Upper lobe of left lung (tissue), 6 donors: Measurements from ENCODE around the gene RAD51D. TPM values are rescaled to one million over a fixed set of nuclear protein-coding genes. Genes with fewer than 3 reads are reported as not detected.
A peak's percentile ranks its signal among the peaks of the same experiment; 100 is the strongest.

Experiments used
- ATAC-seq, 2 donors: fragments of 200-7000 bp; cut with Tn5 transposase; one replicate each; pipeline ENCODE4 v1.9.1; 2022; ENCODE audit warnings: mild to moderate bottlenecking in 2 of 2, moderate library complexity in 2 of 2; ENCODE audit not compliant: low FRiP score in 2 of 2
- DNase-seq, 2 donors: peaks; one replicate each; pipeline ENCODE4 v3.0.0-alpha.2; 2019 to 2020
- H3K27ac ChIP-seq, 4 donors: fragments of 200-600 bp; sonication (generic); one replicate each; pipeline ENCODE4 v1.5.1; 2016 to 2019
- H3K27me3 ChIP-seq, 4 donors: fragments of 200-600 bp; sonication (generic); one replicate each; pipeline ENCODE4 v1.5.1; 2017 to 2019
- H3K36me3 ChIP-seq, 4 donors: fragments of 200-600 bp; sonication (generic); one replicate each; pipeline ENCODE4 v1.5.1; 2016 to 2019
- H3K4me1 ChIP-seq, 4 donors: fragments of 200-600 bp; sonication (generic); one replicate each; pipeline ENCODE4 v1.5.1; 2018 to 2019
- H3K4me3 ChIP-seq, 4 donors: fragments of 200-600 bp; sonication (generic); one replicate each; pipeline ENCODE4 v1.5.1; 2017 to 2019; ENCODE audit warnings: mild to moderate bottlenecking in 2 of 4, moderate library complexity in 1 of 4
- H3K9me3 ChIP-seq, 4 donors: fragments of 200-600 bp; sonication (generic); one replicate each; pipeline ENCODE4 v1.5.1; 2018 to 2019
- EP300 ChIP-seq, 4 donors: sonication (generic); formaldehyde crosslinking; IDR thresholded peaks; one replicate each; pipeline ENCODE4 v1.5.1; 2017; ENCODE audit warnings: antibody characterized with exemption in 4 of 4, control low read depth in 2 of 4
- POLR2A ChIP-seq, 4 donors: fragments of 450-650 bp; IDR thresholded peaks; one replicate each; pipeline ENCODE4 v1.5.1; 2016 to 2017; ENCODE audit warnings: antibody characterized with exemption in 4 of 4, mild to moderate bottlenecking in 2 of 4
- POLR2AphosphoS5 ChIP-seq, 2 donors: sonication (generic); formaldehyde crosslinking; IDR thresholded peaks; one replicate each; pipeline ENCODE4 v1.5.1; 2017; ENCODE audit warnings: antibody characterized with exemption in 2 of 2
- WGBS, 2 donors: methylation state at CpG; one replicate each; pipeline ENCODE4 v1.1.5; 2017 to 2018; 5-methylcytosine and 5-hydroxymethylcytosine counted together
- total RNA-seq, 6 donors: library from RNA; depleted of rRNA in 4 of 6; stranded (reverse); fragments of >200 nt in 4 of 6; gene quantifications; one replicate each; pipeline versions ENCODE4 v1.1.0 to v1.2.1, GENCODE V29; 2016 to 2021
- TF ChIP-seq, protein P1 (sequence below), 6 experiments: fragments of 450-650 bp in 4 of 6; fragments of 200-600 bp in 2 of 6; sonication (generic) in 2 of 6; IDR thresholded peaks; one replicate each; pipeline ENCODE4 v1.5.1; 2016 to 2019; ENCODE audit warnings: antibody characterized with exemption in 6 of 6
- donor health status: DM: no; HTN: no; CAD: no; lungs with moderate emphysema.
- donor health status: DM: no; HTN: yes; CAD: no; lungs with severe emphysema.

RAD51D gene
- total RNA-seq, 6 donors from 2014 or later, result 3.5 to 14.7 (median 7.5) TPM

GRCh38 chr17:35129154-35129972, 9.7 kb upstream of the RAD51D start:
- Histone ChIP-seq H3K4me1 (peaks cover 0 to 13% (median 3%) of the 10 kb centered on the region in 4 donors), H3K4me3 (no peak overlapping the region), H3K36me3 (peaks cover 5 to 34% (median 25%) of the 10 kb centered on the region in 4 donors), H3K9me3 (no peaks in the 10 kb centered on the region), H3K27ac (peak overlapping the region in 2 of 4 donors; percentile 45 to 49), H3K27me3 (no peaks in the 10 kb centered on the region)
- DNase-seq (no peak), ATAC-seq (no peak)
- TF ChIP-seq, protein P1, sequence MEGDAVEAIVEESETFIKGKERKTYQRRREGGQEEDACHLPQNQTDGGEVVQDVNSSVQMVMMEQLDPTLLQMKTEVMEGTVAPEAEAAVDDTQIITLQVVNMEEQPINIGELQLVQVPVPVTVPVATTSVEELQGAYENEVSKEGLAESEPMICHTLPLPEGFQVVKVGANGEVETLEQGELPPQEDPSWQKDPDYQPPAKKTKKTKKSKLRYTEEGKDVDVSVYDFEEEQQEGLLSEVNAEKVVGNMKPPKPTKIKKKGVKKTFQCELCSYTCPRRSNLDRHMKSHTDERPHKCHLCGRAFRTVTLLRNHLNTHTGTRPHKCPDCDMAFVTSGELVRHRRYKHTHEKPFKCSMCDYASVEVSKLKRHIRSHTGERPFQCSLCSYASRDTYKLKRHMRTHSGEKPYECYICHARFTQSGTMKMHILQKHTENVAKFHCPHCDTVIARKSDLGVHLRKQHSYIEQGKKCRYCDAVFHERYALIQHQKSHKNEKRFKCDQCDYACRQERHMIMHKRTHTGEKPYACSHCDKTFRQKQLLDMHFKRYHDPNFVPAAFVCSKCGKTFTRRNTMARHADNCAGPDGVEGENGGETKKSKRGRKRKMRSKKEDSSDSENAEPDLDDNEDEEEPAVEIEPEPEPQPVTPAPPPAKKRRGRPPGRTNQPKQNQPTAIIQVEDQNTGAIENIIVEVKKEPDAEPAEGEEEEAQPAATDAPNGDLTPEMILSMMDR (IDR thresholded peaks at IDR 0.05), result no peak
- TF ChIP-seq POLR2A (IDR thresholded peaks at IDR 0.05), result no peak
- 75 to 76% methylated on average over 11 of the region's 11 CpGs for WGBS, 2 donors

GRCh38 chr17:35127751-35128514, 8.3 kb upstream of the RAD51D start:
- peak; percentile 34 to 59 for TF ChIP-seq POLR2AphosphoS5 (IDR thresholded peaks at IDR 0.05)
- TF ChIP-seq, protein P1 (IDR thresholded peaks at IDR 0.05), result no peak
- H3K27me3 ChIP-seq, result no peaks in the 10 kb centered on the region
- 63 to 74% methylated on average over 10 to 11 of the region's 11 CpGs for WGBS, 2 donors
- peak overlapping the region in 3 of 4 donors; percentile 28 to 35 (median 29) for H3K27ac ChIP-seq
- no peak for DNase-seq
- no peaks in the 10 kb centered on the region for H3K9me3 ChIP-seq
- H3K4me3 ChIP-seq, result no peak overlapping the region
- peaks cover 0 to 20% (median 14%) of the 10 kb centered on the region in 4 donors for H3K36me3 ChIP-seq
- ATAC-seq, result peak; percentile 54 to 69
- peaks cover 0 to 13% (median 3%) of the 10 kb centered on the region in 4 donors for H3K4me1 ChIP-seq

GRCh38 chr17:35121315-35121714, 1.7 kb upstream of the RAD51D start, which contains the start of gene FNDC8:
TSS of gene FNDC8 (plus strand) at chr17:35121615. CDS start at chr17:35121694, 79 bp downstream.
- H3K4me3 ChIP-seq, result peak within 1 kb of the TSS in 1 of 4 donors; percentile 88
- 92 to 94% methylated on average over 3 of the region's 3 CpGs for WGBS, 2 donors
- no peaks in the 10 kb centered on the region for H3K36me3 ChIP-seq
- H3K27me3 ChIP-seq, result no peaks in the 10 kb centered on the region
- no peak within 1 kb of the TSS for H3K27ac ChIP-seq
- DNase-seq, result no peak
- TF ChIP-seq POLR2A (IDR thresholded peaks at IDR 0.05) (no peak), EP300 (IDR thresholded peaks at IDR 0.05) (no peak), POLR2AphosphoS5 (IDR thresholded peaks at IDR 0.05) (no peak)
- TF ChIP-seq, protein P1 (IDR thresholded peaks at IDR 0.05), result no peak
- H3K9me3 ChIP-seq, result no peaks in the 10 kb centered on the region
- no peak for ATAC-seq
- peaks cover 14 to 29% (median 16%) of the 10 kb centered on the region in 4 donors for H3K4me1 ChIP-seq

- no peak overlapping the region for H3K27ac ChIP-seq
- no peaks in the 10 kb centered on the region for H3K27me3 ChIP-seq
- peaks cover 14 to 29% (median 16%) of the 10 kb centered on the region in 4 donors for H3K4me1 ChIP-seq
- H3K9me3 ChIP-seq, result no peaks in the 10 kb centered on the region
- no peak for DNase-seq
- H3K4me3 ChIP-seq, result no peak overlapping the region
- no peak for ATAC-seq
- no peak for TF ChIP-seq EP300 (IDR thresholded peaks at IDR 0.05)
- no peak for TF ChIP-seq POLR2AphosphoS5 (IDR thresholded peaks at IDR 0.05)
- TF ChIP-seq, protein P1 (IDR thresholded peaks at IDR 0.05), result no peak
- TF ChIP-seq POLR2A (IDR thresholded peaks at IDR 0.05), result no peak
- no peaks in the 10 kb centered on the region for H3K36me3 ChIP-seq
Observed at GRCh38 chr17:35117984-35118383, 1.7 kb downstream of the RAD51D start.
